NCI-H187 treated with DMSO at 0.1 percent for 48 hours (cell line): ENCODE data around the gene SPATS2.
"Not testable (repeated sequence)": the region's sequence is repeated elsewhere in the genome, so short reads cannot be mapped to it uniquely, and the experiment has no call there.

ENCODE experiments used
- DNase-seq: peaks from one replicate; lab custom pipeline; 2025; lab: John Stamatoyannopoulos, UW

Gene SPATS2

DNA sequence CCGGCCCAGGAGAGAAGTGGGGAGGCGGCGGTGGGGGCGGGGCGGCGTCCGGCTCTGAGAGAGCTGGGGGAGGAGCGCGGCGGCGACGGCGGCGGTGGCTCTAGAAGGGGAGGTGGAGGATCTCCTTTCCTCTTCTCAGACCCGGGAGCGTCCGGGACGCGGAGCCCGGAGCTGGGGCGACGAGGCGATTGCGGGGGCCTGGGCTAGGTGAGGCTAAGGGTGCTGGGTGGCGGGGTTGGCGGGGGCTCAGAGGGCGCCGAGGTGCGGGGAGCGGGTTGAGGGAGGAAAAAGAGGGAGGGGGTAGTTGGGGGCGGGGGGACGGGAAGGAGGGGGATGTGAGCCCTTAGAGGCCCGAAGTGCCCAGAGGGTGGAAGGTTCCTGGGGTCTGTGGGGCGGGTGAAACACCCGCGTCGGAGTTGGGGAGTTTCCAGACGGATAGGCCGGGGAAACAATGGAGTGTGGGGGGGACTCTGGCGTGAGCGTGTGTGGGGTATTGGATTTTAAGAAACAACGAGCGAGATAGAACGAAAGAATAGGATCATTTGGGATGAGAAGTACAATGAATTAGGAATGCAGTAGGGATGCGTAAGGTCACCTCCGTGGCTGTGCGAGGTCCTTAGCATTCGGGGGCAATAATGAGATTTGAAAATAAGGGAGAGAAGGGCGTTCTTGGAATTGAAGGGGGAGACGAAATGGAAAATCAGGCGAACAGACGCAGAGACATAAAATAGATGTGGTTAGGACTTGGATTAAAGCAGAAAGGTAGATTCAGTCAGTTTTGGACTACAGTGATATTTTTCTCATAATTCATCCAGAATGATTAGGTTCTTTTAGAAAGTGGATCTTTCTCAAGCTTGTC lies at the start of gene SPATS2:
SPATS2 (plus strand) TSS at position 82 of the 859 bp plus-strand sequence. CDS start 93,551 bp downstream, outside the sequence.
- DNase-seq: no peak

DNA sequence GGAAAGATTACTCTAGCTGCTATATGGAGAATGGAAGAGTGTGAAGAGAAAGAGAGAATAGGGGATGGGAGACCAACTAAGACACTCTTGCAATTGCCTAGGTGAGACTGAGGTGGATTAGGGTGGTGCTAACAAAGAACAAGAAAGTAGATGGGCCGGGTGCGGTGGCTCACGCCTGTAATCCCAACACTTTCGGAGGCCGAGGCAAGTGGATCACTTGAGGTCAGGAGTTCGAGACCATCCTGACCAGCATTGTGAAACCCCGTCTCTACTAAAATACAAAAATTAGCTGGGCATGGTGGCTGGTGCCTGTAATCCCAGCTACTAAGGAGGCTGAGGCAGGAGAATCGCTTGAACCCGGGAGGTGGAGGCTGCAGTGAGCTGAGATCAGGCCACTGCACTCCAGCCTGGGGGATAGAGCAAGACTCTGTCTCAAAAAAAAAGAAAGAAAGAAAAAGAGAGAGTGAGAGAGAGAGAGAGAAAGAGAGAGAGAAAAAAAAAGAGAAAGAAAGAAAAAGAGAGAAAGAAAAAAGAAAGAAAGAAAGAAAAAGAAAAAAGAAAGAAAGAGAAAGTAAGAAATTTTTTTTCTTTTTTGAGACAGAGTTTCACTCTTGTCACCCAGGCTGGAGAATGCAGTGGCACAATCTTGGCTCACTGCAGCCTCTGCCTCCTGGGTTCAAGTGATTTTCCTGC lies 46.7 kb upstream of the SPATS2 start:
- DNase-seq: not testable (repeated sequence)

- DNase-seq: no peak
These were observed 44.9 kb upstream of the SPATS2 start for GRCh38 chr12:49322367-49322707.

DNA sequence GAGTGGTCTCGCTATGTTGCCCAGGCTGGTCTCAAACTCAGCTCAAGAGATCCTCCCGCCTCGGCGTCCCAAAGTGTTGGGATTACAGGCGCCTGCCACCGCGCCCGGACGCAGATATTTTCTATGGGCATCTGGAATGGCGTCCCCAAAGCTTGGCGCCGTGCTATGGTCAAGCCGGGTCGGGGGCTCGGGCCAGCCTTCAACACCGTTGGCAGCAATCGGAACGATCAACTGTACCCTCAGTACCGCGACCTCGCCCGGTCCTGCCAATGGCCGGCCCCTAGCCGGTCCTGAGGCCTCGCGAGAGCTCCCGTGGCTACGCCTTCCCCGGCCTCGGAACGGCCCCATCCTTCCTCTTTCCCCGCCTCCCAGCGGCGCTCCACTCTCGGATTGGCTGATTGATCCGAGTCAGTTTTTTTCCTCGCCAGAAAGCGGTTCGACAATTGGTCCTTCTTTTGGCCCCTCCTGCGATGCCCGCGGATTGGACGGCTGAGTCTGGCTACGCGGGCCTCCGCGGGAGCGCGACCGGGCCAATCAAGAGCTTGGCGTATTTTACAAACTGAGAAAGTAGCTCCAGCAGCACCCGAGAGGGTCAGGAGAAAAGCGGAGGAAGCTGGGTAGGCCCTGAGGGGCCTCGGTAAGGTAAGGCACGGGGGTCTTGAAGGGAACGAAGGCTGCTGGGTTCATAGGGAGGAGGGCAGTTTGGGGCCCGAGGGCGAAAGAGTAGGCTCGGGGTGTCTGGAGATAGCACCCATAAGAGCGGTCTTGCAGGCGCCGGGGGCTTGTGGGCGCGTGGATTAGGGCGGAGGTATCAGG lies 44.3 kb upstream of the SPATS2 start, which contains the start of gene TROAP:
TROAP (plus strand) TSS at position 548 of the 816 bp plus-strand sequence. CDS start 354 bp downstream, outside the sequence.
- DNase-seq: peak; percentile 98

- DNase-seq: no peak
These were observed 43.7 kb upstream of the SPATS2 start for GRCh38 chr12:49323524-49324097.

DNA sequence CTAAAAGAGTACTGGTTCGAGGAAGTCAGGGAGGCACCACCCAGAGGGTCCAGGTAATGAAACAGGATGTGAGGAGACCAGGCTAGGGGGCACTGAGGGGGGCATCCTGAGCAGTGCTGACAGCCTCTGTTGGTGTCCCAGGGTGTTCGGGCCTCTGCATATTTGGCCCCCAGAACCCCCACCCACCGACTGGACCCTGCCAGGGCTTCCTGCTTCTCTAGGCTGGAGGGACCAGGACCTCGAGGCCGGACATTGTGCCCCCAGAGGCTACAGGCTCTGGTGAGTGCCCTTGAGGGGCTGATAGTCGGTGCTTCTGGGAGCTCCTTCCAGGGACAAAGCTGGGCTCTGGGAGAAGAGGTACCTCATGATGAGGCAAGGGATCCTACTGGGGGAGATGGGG lies 41.7 kb upstream of the SPATS2 start:
- DNase-seq: no peak

DNA sequence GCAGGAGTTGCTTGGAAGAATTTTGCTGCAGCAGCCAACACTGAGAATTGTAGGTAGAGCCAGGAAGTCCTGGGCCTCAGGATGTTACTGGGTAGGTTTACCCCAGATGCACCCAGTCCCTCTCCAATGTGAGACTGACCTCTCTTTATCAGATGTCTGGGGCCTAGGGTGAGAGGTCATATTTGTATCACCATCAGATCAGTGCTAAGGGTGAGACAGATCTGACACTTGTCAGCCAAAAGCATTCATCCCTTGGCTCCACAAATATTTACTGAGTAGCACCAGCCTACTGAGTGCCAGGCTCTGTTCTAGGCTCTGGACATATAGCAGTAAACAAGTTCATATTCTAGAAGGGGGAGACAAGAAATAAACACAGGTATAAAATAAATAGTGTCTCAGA lies 39.9 kb upstream of the SPATS2 start:
- no peak for DNase-seq

DNA sequence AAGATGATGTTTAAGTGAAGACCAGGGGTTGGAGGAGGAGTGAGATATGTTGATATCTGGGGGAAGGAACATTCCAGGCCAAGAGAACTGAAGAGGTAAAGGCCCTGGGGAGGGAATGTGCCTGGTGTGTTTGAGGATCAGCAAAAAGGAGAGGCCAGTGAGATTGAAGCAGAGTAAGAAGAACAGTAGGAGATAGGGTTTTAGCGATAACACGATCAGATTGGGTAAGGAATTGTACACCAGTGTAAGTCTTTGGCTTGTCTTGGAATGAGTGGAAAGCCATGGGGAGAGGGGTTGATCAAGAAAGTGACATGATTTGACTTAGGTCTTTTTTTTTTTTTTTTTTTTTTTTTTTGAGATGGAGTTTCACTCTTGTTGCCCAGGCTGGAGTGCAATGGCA lies 39.4 kb upstream of the SPATS2 start:
- no peak for DNase-seq

DNA sequence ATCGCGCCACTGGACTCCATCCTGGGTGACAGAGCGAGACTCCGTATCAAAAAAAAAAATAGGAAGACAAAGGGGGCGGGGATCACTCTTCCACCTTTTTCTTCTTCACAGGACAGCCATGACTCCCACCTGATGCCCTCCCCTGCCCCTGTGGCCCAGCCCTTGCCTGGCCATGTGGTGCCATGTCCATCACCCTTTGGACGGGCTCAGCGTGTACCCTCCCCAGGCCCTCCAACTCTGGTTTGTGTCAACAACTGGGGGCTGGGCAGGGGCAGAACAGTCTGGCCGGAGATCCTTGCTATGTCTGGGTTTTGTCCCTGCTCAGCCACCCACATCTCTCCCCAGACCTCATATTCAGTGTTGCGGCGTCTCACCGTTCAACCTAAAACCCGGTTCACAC lies 38.4 kb upstream of the SPATS2 start:
- DNase-seq: no peak

DNA sequence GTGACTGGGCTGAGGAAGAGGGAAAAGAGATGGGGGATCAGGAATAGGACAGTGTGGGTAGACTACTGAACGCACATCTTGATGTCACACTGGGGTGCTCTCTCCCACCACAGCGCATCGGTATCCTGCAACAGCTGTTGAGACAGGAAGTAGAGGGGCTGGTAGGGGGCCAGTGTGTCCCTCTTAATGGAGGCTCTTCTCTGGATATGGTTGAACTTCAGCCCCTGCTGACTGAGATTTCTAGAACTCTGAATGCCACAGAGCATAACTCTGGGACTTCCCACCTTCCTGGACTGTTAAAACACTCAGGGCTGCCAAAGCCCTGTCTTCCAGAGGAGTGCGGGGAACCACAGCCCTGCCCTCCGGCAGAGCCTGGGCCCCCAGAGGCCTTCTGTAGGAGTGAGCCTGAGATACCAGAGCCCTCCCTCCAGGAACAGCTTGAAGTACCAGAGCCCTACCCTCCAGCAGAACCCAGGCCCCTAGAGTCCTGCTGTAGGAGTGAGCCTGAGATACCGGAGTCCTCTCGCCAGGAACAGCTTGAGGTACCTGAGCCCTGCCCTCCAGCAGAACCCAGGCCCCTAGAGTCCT lies 37.1 kb upstream of the SPATS2 start:
- DNase-seq: no peak

- DNase-seq: no peak
These were observed 36.5 kb upstream of the SPATS2 start for GRCh38 chr12:49330631-49331379.

DNA sequence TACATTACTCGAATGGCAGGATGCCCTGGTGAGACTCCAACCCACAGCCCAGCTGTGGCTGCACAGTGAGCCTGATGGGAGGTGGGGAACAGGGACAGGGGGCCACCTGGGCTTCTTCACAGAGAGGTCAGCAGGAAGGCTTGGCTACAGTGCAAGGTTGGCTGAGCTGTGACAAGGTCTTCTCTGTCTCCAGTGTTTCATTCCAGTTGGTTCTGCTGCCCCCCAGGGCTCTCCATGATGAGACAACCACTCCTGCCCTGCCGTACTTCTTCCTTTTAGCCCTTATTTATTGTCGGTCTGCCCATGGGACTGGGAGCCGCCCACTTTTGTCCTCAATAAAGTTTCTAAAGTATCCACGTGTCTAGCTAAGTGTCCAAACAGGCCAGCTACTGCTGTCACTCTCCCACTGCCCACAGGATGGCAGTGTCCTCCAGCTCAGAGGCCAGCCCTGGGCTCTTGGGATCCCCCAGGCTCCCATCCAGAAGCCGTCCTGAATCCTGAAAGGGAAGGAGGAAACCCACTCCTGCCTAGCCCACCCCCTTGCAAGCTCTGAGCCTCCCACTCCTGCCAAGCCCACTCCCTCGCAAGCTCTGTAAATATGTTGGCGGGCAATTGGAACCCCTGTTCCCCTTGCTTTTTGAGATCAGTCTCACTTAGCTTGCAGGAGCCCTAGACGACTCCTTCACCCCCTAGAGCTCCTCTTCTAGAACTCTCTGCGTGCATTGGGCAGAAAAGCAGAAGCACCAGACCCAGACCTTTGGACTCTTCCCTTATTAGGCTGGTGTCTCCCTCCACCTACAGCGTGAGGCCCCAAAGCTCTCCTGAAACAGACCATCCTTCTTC lies 35.7 kb upstream of the SPATS2 start:
- DNase-seq: no peak

- DNase-seq: no peak
These were observed 34.8 kb upstream of the SPATS2 start for GRCh38 chr12:49332441-49332861.

GRCh38 chr12:49332891-49333371 lies 34.3 kb upstream of the SPATS2 start:
- no peak for DNase-seq

DNA sequence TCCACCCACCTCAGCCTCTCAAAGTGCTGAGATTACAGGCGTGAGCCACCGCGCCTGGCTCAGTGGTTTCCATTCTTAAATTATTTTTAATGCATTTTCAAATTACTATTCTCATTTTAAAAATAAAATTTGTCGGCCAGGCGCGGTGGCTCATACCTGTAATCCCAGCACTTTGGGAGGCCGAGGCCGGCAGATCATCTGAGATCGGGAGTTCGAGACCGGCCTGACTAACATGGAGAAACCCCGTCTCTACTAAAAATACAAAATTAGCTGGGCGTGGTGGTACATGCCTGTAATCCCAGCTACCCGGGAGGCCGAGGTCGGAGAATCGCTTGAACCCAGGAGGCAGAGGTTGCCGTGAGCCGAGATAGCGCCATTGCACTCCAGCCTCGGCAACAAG lies 33.5 kb upstream of the SPATS2 start:
- not testable (repeated sequence) for DNase-seq

DNA sequence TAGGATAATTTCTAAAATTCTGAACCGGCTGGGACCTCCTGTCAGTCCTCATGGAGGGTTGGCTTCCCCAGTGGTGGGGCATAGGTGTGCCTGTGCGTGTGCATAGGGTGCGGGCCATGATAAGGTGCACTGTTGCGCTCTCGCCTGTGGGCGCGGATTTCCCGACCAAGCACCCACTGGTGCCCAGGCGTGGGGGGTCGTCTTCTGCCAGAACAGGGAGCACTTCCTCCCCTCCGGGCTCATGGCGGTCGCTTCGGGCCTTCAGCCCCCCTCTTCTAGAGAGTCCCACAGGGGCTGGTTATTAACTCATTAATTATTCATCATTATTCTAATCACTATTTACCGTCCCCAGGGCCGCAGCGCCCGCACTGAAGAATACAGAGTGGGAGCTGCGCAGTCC lies 33.0 kb upstream of the SPATS2 start:
- no peak for DNase-seq

GRCh38 chr12:49334681-49335080 lies 32.6 kb upstream of the SPATS2 start:
- no peak for DNase-seq

GRCh38 chr12:49335118-49335954 lies 31.9 kb upstream of the SPATS2 start:
- DNase-seq: no peak
